HepG2 (cell line): ENCODE data around the gene FAM171A2. TPM values are rescaled to one million over a fixed set of nuclear protein-coding genes. Genes with fewer than 3 reads are reported as not detected.

Source experiments
- AFF4 ChIP-seq: sonication (generic); formaldehyde crosslinking; IDR thresholded peaks from 2 replicates; pipeline ENCODE4 v1.4.0; 2020; ENCODE audit warnings: missing genetic modification reagents
- GPN1 ChIP-seq: sonication (generic); formaldehyde crosslinking; IDR thresholded peaks from 2 replicates; pipeline ENCODE4 v1.5.1; 2020; ENCODE audit warnings: missing genetic modification reagents, borderline replicate concordance
- LCORL ChIP-seq, 2 experiments: fragments of 450-650 bp in 1 of 2; sonication (generic) in 1 of 2; formaldehyde crosslinking in 1 of 2; IDR thresholded peaks; 2 replicates each; pipeline versions ENCODE4 v1.5.0 to v1.6.1; 2017 to 2020; ENCODE audit warnings: antibody characterized with exemption in 1 of 2, missing genetic modification reagents in 1 of 2
- NCOA2 ChIP-seq: sonication (generic); formaldehyde crosslinking; IDR thresholded peaks from 2 replicates; pipeline ENCODE4 v1.8.0; 2022; ENCODE audit warnings: inconsistent platforms
- NR2C2 ChIP-seq: sonication (generic); formaldehyde crosslinking; IDR thresholded peaks from 2 replicates; pipeline ENCODE4 v1.4.0; 2020; ENCODE audit warnings: missing genetic modification reagents, mild to moderate bottlenecking, moderate library complexity, borderline replicate concordance
- PITX1 ChIP-seq: sonication (generic); formaldehyde crosslinking; IDR thresholded peaks from 2 replicates; pipeline ENCODE4 v1.5.1; 2020; ENCODE audit warnings: mild to moderate bottlenecking, missing genetic modification reagents
- RFX1 ChIP-seq: fragments of 450-650 bp; IDR thresholded peaks from 2 replicates; pipeline ENCODE4 v1.6.1; 2017
- TRAFD1 ChIP-seq: sonication (generic); formaldehyde crosslinking; IDR thresholded peaks from 2 replicates; pipeline ENCODE4 v1.5.1; 2020; ENCODE audit warnings: missing genetic modification reagents, mild to moderate bottlenecking, borderline replicate concordance
- ZNF275 ChIP-seq: sonication (generic); formaldehyde crosslinking; IDR thresholded peaks from 2 replicates; pipeline ENCODE4 v1.8.0; 2022; ENCODE audit warnings: missing genetic modification reagents, mild to moderate bottlenecking, inconsistent platforms, borderline replicate concordance
- ZNF512B ChIP-seq: sonication (generic); formaldehyde crosslinking; IDR thresholded peaks from 2 replicates; pipeline ENCODE4 v1.5.1; 2020; ENCODE audit warnings: missing genetic modification reagents, mild to moderate bottlenecking, borderline replicate concordance
- ZNF646 ChIP-seq: sonication (generic); formaldehyde crosslinking; IDR thresholded peaks from 2 replicates; pipeline ENCODE4 v1.9.0; 2021; ENCODE audit warnings: mild to moderate bottlenecking, missing genetic modification reagents
- polyA plus RNA-seq, 8 experiments: library from polyadenylated mRNA; depleted of rRNA in 3 of 8; stranded (reverse) in 7 of 8; unstranded in 1 of 8; fragments of >200 nt; fragmentation: Illumina TruSeq in 4 of 8; extraction: Trizol in 4 of 8; gene quantifications; 2 replicates each; pipeline versions ENCODE4 v1.2.1 to v1.2.3, GENCODE V29; 2011 to 2016; ENCODE audit warnings: low read depth in 4 of 8, missing spikeins in 1 of 8, mixed read lengths in 1 of 8; ENCODE audit not compliant: insufficient read depth in 1 of 8
- total RNA-seq, 5 experiments: library from RNA; depleted of rRNA; stranded (reverse); fragments of >200 nt; fragmentation: Illumina TruSeq; extraction: Trizol; gene quantifications; 2 replicates each; pipeline ENCODE4 v1.2.3, GENCODE V29; 2016; ENCODE audit warnings: low read depth in 1 of 5

Gene FAM171A2
- total and polyA plus RNA-seq, 2 of the 13 experiments (the other 11 are each of a cell fraction or from before 2014, with no cell fraction given) = 1.8 to 3.6 TPM

GRCh38 chr17:44345454-44346026 lies 18.1 kb downstream of the FAM171A2 start (continued):
- TF ChIP-seq ZNF646 (CRISPR knock-in tag) (no peak), ZNF512B (CRISPR knock-in tag) (no peak), NCOA2 (no peak), NR2C2 (CRISPR knock-in tag) (no peak; the same call in none of the 2 replicates), LCORL (IDR thresholded peaks at IDR 0.05) (no peak), LCORL (CRISPR knock-in tag; IDR thresholded peaks at IDR 0.05) (no peak), ZNF275 (no peak), RFX1 (no peak), PITX1 (CRISPR knock-in tag) (no peak), GPN1 (CRISPR knock-in tag) (no peak), AFF4 (no peak), TRAFD1 (no peak)
